ENCODE measurements around the gene APOBEC3H.

APOBEC3H gene

DNA sequence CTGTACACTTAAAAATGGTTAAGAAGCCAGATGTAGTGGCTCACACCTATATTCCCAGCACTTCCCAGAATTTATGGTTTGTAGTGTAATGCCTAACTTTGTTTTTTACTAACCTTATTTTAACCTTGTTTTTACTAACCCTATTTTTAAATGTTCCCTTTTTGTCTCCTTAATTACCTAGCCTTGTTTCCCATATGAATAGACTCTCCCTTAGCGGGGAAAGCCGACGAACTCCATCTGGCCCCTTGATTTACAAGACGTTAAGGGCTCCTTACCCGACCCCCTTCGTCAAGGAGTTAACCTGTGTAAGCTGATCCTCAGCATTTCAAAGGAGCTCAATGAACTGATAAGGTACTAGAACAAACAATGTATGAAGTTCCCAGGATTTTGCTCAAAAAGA lies 17.1 kb downstream of the APOBEC3H start:
- DNase-seq: no peak

DNA sequence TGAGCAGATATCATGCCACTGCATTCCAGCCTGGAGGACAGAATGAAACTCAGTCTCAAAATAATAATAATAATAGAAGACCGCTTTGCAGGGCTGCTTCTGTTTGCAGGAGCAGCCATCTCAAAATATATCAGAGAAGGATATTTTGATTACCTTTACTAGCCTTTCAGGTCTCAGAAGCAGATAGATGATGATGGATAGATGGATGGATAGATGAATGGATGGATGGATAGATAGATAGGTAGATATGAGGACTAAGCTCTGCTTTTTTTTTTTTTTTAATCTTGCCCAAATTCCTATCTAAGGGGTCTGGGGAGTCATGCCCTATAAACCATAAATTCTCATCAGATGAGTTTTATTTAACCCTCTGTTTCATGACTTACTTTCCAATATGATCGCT lies 18.5 kb downstream of the APOBEC3H start:
- DNase-seq: no peak

GRCh38 chr22:39115977-39116621 lies 19.1 kb downstream of the APOBEC3H start:
- no peak for DNase-seq

DNA sequence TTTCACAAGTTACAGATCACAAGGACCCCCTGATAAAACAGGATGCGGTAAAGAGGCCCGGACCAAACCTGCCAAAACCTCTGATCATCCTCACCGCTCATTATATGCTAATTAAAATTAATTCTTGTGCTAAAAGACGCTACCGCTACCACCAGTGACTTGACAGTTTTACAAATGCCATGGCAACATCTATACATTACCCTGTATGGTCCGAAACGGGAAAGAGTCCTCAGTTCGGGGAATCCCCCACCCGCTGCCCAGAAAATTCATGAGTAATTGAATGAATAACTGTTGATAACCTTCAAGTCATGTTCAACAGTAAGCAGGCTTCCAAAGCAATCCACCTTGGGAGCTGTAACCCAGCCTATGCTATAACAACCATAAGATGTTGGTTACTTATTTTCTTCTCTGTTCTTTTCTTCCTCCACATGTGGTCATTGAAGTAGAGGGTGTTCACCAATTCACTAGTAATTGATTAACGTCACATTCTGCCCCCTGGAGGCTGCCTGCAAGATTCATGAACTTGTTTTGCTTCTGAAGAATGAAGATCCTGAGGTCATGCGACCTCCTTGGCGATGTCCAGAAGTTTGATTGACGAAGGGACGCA lies 20.6 kb downstream of the APOBEC3H start:
- DNase-seq: no peak

GRCh38 chr22:39120983-39121382 lies 23.9 kb downstream of the APOBEC3H start:
- DNase-seq: no peak

DNA sequence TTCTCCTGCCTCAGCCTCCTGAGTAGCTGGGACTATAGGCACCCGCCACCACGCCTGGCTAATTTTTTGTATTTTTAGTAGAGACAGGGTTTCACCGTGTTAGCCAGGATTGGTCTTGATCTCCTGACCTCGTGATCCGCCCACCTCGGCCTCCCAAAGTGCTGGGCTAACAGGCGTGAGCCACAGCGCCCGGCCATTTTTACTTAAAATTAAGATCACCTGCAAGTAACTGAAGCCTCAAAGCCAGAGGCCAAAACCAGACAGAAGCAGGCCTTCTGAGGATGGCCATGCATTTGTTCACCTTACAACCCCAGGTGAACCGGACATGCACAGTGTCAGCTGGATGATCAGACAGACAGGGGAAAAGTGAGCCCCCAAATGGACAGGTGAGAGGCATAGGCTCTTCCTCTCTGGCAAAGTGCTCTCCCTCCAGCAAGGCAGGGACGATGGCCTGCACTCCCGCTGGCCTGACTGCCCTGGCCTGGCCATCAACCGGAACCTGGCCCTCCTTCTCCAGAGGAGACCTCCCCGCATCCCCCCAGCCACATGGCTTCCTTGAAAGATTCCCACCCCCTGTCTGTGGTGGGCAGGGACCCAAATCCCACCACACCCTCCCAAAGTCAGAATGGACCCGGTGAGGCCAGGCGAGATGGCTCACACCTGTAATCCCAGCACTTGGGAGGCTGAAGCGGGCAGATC lies 25.9 kb downstream of the APOBEC3H start:
- no peak for DNase-seq

GRCh38 chr22:39123751-39124581 lies 26.9 kb downstream of the APOBEC3H start:
- DNase-seq: no peak

- no peak for DNase-seq
Measured at GRCh38 chr22:39125622-39126021, 28.6 kb downstream of the APOBEC3H start.

DNA sequence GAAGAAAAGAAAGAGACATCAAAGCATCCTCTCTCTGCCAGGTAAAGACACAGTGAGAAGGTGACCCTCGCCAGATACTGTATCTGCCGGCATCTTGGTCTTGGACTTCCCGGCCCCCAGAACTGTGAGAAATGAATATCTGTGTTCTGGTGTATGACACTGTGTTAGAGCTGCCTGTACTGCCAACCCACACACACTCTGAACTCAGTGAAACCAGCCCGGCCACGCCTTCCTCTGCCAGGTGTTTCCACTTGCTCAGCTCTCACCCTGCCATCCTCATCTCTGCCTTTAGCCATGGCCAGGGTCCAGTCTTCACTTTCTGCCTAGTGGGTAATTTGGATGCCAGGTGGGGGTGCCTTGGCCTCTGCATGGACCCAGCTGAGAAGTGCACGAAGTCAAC lies 31.5 kb downstream of the APOBEC3H start:
- no peak for DNase-seq

DNA sequence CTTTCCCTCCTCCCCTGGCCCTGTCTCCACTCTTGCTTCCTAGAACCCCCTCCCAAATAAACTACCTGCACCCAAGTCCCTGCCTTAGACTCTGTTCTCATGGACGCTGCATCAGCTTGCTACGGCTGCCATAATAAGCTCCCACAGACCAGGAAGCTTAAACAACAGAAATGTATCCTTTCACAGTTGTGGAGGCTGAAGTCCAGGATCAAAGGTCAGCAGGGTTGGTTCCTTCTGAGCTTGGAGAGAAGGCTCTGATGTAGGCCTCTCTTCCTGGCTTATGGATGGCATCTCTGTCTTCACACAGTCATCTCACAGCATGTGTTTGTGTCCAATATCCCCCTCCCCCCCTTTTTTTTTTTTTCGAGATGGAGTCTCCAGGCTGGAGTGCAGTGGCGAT lies 32.0 kb downstream of the APOBEC3H start:
- DNase-seq: no peak

GRCh38 chr22:39129746-39130145 lies 32.7 kb downstream of the APOBEC3H start:
- DNase-seq: no peak

GRCh38 chr22:39130152-39130704 lies 33.2 kb downstream of the APOBEC3H start:
- DNase-seq: no peak

DNA sequence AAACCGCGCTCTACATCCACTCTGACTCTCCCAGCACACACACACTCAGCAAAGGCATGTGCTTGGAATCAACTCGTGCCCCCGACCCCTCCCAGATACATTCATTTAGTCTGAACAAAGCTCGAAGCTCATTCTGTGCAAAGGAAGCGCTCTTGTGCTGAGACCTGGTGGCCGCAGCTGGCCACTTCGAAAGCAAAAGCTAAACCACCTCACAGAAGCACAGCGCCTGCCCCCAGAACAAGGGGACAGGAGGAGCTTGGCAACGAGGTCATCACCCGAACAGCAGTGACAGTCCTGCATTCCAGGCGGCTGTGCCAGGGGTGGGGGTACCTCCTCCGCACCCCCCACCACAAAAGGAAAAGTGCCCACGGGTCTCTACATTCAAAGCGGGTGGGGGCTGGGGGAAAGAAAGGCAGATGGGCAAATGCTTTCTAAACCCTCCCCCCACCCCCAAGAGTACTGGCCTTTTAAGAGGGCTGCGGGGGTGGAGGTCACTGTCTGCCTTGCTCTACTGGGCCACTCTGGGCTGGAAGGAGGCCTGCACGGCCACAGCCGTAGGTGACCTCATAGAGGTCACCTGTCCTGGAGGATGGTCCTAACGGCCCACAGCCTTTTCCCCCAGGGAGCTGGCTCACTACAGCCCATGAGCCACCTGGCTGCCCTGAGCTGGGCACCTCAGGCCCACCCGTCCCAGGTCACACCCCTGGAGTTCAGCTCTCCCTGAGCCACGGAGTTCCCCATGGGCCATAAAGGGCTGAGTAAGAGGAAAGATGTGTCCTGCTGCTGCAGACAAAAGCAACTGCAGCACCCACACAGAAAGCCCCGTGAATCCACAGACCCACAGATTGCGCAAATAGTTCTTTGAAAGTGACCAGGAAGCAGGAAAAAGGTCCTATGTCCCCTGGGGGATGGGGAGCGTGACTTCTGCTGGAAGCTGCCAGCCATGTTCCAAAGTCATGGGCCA lies 34.1 kb downstream of the APOBEC3H start:
- no peak for DNase-seq

GRCh38 chr22:39132281-39132680 lies 35.2 kb downstream of the APOBEC3H start:
- DNase-seq: no peak

GRCh38 chr22:39132871-39133524 lies 36.0 kb downstream of the APOBEC3H start:
- DNase-seq: no peak

- no peak for DNase-seq
Measured at GRCh38 chr22:39133871-39134270, 36.8 kb downstream of the APOBEC3H start.

GRCh38 chr22:39134366-39135091 lies 37.5 kb downstream of the APOBEC3H start:
- no peak for DNase-seq

DNA sequence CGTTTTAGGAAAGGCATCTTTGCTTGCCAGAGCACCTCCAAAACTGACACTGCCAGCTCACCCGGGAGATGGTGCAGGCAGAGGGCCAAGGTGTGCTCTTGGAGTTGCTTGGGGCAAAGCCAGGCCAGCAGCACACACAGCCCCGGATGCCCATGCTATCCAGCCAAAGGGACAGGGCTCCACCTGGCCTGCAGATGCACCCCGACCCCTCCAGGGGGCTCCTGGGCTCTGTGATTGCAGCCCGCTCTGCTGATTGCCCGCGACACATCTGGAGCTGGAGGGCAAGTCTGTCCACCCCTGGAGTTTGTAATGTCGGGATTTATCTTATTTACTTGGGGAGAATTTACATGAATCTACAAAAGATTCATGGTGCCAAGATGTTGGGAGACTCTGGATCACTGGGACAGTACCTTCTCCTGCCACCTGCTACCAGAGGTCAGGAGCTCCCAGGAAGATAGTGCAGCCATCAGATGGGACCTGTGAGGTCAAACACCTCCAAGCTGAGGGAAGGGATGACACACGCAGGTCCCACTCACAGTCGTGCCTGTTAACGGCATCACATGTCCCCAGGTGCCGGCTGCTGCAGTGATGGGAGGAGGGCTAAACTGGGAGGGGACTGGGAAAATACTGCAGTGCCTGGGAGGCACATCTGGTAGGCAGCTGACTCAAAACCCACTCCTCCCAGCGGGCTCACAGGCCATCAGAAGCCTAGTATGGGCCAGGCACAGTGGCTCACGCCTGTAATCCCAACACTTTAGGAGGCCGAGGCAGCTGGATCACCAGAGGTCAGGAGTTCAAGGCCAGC lies 38.2 kb downstream of the APOBEC3H start:
- peak in 1 of 2 experiments; percentile 15 for DNase-seq

DNA sequence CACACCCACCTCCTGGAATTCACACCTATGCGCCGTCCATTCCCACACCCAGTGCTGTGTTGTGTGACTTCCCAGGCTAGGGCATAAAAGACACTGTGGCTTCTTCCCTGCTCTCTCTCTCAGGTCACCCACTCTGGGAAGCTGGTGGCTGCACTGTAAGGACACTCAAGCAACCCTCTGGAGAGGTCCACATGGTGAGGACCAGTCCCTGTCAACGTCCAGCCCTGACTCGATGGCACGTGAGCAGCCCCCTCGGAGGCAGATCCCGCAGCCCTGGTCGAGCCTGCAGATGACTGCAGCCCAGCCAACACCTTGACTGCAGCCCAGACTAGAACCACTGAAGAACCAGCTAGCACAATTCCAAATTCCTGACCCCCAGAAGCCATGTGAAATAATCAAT lies 39.3 kb downstream of the APOBEC3H start:
- no peak for DNase-seq

All from NCI-H1930 (cell line).